Endothelial cell of umbilical vein (primary cell): ENCODE measurements around the gene RAB11FIP3. TPM values are rescaled to one million over a fixed set of nuclear protein-coding genes. Genes with fewer than 3 reads are reported as not detected.

ENCODE experiments used
- BruUV-seq: library from RNA; stranded (reverse); fragments of 400-500 nt; replicated peaks from 2 replicates; lab custom pipeline; 2021; lab: Mats Ljungman, UMichigan
- CTCF ChIA-PET: fragments of 300-600, 350-600 bp; sonication (Branson Sonifier 250); formaldehyde crosslinking; loops from one replicate; lab custom pipeline; 2021; ENCODE audit warnings: antibody characterized with exemption, inconsistent platforms; lab: Charles Lee
- POLR2A ChIA-PET: fragments of 300-600, 350-600 bp; sonication (Branson Sonifier 250); formaldehyde crosslinking; loops from one replicate; lab custom pipeline; 2021; ENCODE audit warnings: antibody characterized with exemption, inconsistent platforms; lab: Charles Lee
- DNase-seq: peaks from one replicate; pipeline ENCODE4 v3.0.0-alpha.2; 2011; ENCODE audit warnings: low read depth, low spot score
- FAIRE-seq: peaks from 2 replicates; lab custom pipeline; 2011; peaks lifted over from hg19 to GRCh38; lab: Jason Lieb, UNC
- H2AFZ ChIP-seq: 2 replicates; pipeline ENCODE4 v1.6.0; 2012; ENCODE audit warnings: low read depth, low read length, control low read depth, inconsistent platforms
- H3K27ac ChIP-seq: 2 replicates; pipeline ENCODE4 v1.5.1; 2011; ENCODE audit warnings: low read depth, mild to moderate bottlenecking, control low read depth, low read length, moderate library complexity; ENCODE audit not compliant: insufficient read depth
- H3K27me3 ChIP-seq, 2 experiments: 2 replicates each; pipeline versions ENCODE4 v1.6.0 to v1.6.1; 2011; ENCODE audit warnings: low read length in 2 of 2, mixed read lengths in 1 of 2; ENCODE audit not compliant: control insufficient read depth in 2 of 2, insufficient read depth in 2 of 2
- H3K36me3 ChIP-seq, 2 experiments: 2 replicates in 1 of 2; 3 replicates in 1 of 2; pipeline ENCODE4 v1.5.1; 2011; ENCODE audit warnings: low read length in 2 of 2, mild to moderate bottlenecking in 1 of 2, moderate library complexity in 1 of 2; ENCODE audit not compliant: control insufficient read depth in 2 of 2, insufficient read depth in 2 of 2; ENCODE audit errors: extremely low read depth in 1 of 2
- H3K4me1 ChIP-seq: 3 replicates; pipeline ENCODE4 v1.5.1; 2011; ENCODE audit warnings: mild to moderate bottlenecking, low read length; ENCODE audit not compliant: control insufficient read depth, insufficient read depth; ENCODE audit errors: extremely low read depth
- H3K4me2 ChIP-seq: 2 replicates; pipeline ENCODE4 v1.6.1; 2011; ENCODE audit warnings: low read length, control low read depth, mixed read lengths; ENCODE audit not compliant: insufficient read depth
- H3K4me3 ChIP-seq, 3 experiments: fragments of 200-600 bp in 1 of 3; sonication (generic), shearing (Covaris generic) in 1 of 3; replicated peaks in 1 of 3; 2 replicates each; pipeline ENCODE4 v1.5.1; 2011 to 2016; ENCODE audit warnings: control low read depth in 3 of 3, low read length in 3 of 3, mild to moderate bottlenecking in 2 of 3, inconsistent platforms in 1 of 3, low read depth in 1 of 3, moderate library complexity in 1 of 3; ENCODE audit not compliant: insufficient read depth in 1 of 3
- H3K79me2 ChIP-seq: 2 replicates; pipeline ENCODE4 v1.6.0; 2012; ENCODE audit warnings: low read length, inconsistent platforms; ENCODE audit not compliant: control insufficient read depth, insufficient read depth
- H3K9ac ChIP-seq: replicated peaks from 2 replicates; pipeline ENCODE3; 2011; ENCODE audit warnings: low read length, control low read depth; ENCODE audit not compliant: insufficient read depth; ENCODE audit errors: extremely low read depth
- H3K9me1 ChIP-seq: replicated peaks from 3 replicates; pipeline ENCODE4 v1.6.0; 2011; ENCODE audit warnings: mild to moderate bottlenecking, low read length; ENCODE audit not compliant: control insufficient read depth, insufficient read depth; ENCODE audit errors: extremely low read depth
- H3K9me3 ChIP-seq: replicated peaks from 2 replicates; pipeline ENCODE4 v1.5.1; 2012; ENCODE audit warnings: low read length, inconsistent platforms; ENCODE audit not compliant: control insufficient read depth, insufficient read depth
- H4K20me1 ChIP-seq: replicated peaks from 2 replicates; pipeline ENCODE3; 2011; ENCODE audit warnings: mild to moderate bottlenecking, low read length; ENCODE audit not compliant: control insufficient read depth, insufficient read depth; ENCODE audit errors: extremely low read depth
- EZH2 ChIP-seq: IDR thresholded peaks from 2 replicates; pipeline ENCODE4 v1.6.1; 2012; ENCODE audit warnings: borderline replicate concordance, low read depth, mild to moderate bottlenecking, moderate library complexity, low read length, inconsistent platforms; ENCODE audit not compliant: severe bottlenecking
- FOS ChIP-seq: IDR thresholded peaks from 2 replicates; pipeline ENCODE4 v1.6.1; 2011; ENCODE audit warnings: mild to moderate bottlenecking, low read length, moderate library complexity, borderline replicate concordance; ENCODE audit not compliant: insufficient read depth
- GATA2 ChIP-seq: IDR thresholded peaks from 2 replicates; pipeline ENCODE4 v1.7.0; 2011; ENCODE audit warnings: low read depth, mild to moderate bottlenecking, moderate library complexity, mixed read lengths, low read length; ENCODE audit not compliant: insufficient read length, insufficient read depth
- JUN ChIP-seq: IDR thresholded peaks from 2 replicates; pipeline ENCODE4 v1.6.1; 2011; ENCODE audit warnings: borderline replicate concordance, low read depth; ENCODE audit not compliant: insufficient read length, insufficient read depth
- MYC ChIP-seq: IDR thresholded peaks from one replicate; pipeline ENCODE4 v1.6.1; 2011; ENCODE audit warnings: mild to moderate bottlenecking, low read depth, low read length
- POLR2A ChIP-seq: IDR thresholded peaks from 2 replicates; pipeline ENCODE4 v1.6.1; 2012; ENCODE audit warnings: low read depth, mild to moderate bottlenecking, control low read depth, low read length
- POLR2AphosphoS5 ChIP-seq: IDR thresholded peaks from 2 replicates; pipeline ENCODE4 v1.6.1; 2012; ENCODE audit warnings: low read depth, mild to moderate bottlenecking, control low read depth, low read length, moderate library complexity; ENCODE audit not compliant: insufficient read depth
- dilution Hi-C: fragments of 300-500 bp; cut with MboI; formaldehyde crosslinking; loops from one replicate; pipeline ENCODE4 v1.15.0; 2019; ENCODE audit warnings: low sequenced_read_pairs; ENCODE audit not compliant: extremely low pct_ligation_motif_present
- intact Hi-C: fragments of 100-400 bp; cut with micrococcal nuclease; formaldehyde crosslinking; loops from one replicate; pipeline ENCODE4 v1.10.0; 2022
- polyA plus RNA-seq, 4 experiments: library from polyadenylated mRNA; depleted of rRNA in 3 of 4; stranded (reverse) in 3 of 4; unstranded in 1 of 4; fragments of >200 nt; gene quantifications; 2 replicates each; pipeline versions ENCODE4 v1.2.1 to v1.2.3, GENCODE V29; 2011 to 2012; ENCODE audit warnings: missing spikeins in 1 of 4
- total RNA-seq: library from RNA; stranded (reverse); gene quantifications from 2 replicates; pipeline ENCODE4 v1.2.3, GENCODE V29; 2021
- TF ChIP-seq, protein P1 (sequence below), 2 donors: IDR thresholded peaks; 1 replicate in 1 of 2; 2 replicates in 1 of 2; pipeline ENCODE4 v1.5.1; 2011; ENCODE audit warnings: low read length in 2 of 2, mild to moderate bottlenecking in 2 of 2, moderate library complexity in 2 of 2, control low read depth in 1 of 2, inconsistent platforms in 1 of 2, low read depth in 1 of 2; ENCODE audit not compliant: insufficient read depth in 1 of 2; ENCODE audit errors: extremely low read depth in 1 of 2
- TF ChIP-seq, protein P2 (sequence below): IDR thresholded peaks from 2 replicates; pipeline ENCODE4 v1.6.1; 2011; ENCODE audit not compliant: insufficient read depth, insufficient read length

RAB11FIP3 gene
- total and polyA plus RNA-seq, 2 donors (not counting 3 experiments of a cell fraction or from before 2014, with no cell fraction given), result 20.5 to 75.9 TPM

DNA sequence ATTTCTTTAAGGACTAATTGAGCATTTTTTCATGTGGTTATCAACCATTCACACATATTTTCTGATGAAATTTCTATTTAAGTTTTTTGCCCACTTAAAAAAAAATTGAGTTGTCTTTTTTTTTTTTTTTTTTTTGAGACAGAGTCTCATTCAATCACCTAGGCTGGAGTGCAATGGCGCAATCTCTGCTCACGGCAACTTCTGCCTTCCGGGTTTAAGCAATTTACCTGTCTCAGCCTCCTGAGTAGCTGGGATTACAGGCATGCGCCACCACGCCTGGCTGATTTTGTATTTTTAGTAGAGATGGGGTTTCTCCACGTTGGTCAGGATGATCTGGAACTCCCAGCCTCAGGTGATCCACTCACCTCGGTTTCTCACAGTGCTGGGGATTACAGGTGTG lies 34.3 kb downstream of the RAB11FIP3 start:
- FAIRE-seq, result no peak
- dilution Hi-C loops, result no loop called here
- CTCF ChIA-PET, result no interaction called here
- Histone ChIP-seq H4K20me1 (no peaks in the 10 kb centered on the region), H3K9ac (no peak overlapping the region), H3K4me3 (no peak overlapping the region), H3K9me3 (no peaks in the 10 kb centered on the region), H3K4me1 (peaks cover 20% of the 10 kb centered on the region), H3K27me3 (no peaks in the 10 kb centered on the region), H3K36me3 (no peaks in the 10 kb centered on the region), H3K9me1 (no peaks in the 10 kb centered on the region), H3K4me2 (no peak overlapping the region), H3K79me2 (peaks cover 20% of the 10 kb centered on the region), H2AFZ (no peak overlapping the region), H3K27ac (no peak overlapping the region)
- DNase-seq, result no peak
- POLR2A ChIA-PET, result no interaction called here
- intact Hi-C loops, result no loop called here
- BruUV-seq, result no TSS peak
- TF ChIP-seq JUN (no peak), POLR2A (no peak), POLR2AphosphoS5 (no peak), MYC (no peak), EZH2 (no peak), FOS (no peak), GATA2 (no peak)
- TF ChIP-seq, protein P1, sequence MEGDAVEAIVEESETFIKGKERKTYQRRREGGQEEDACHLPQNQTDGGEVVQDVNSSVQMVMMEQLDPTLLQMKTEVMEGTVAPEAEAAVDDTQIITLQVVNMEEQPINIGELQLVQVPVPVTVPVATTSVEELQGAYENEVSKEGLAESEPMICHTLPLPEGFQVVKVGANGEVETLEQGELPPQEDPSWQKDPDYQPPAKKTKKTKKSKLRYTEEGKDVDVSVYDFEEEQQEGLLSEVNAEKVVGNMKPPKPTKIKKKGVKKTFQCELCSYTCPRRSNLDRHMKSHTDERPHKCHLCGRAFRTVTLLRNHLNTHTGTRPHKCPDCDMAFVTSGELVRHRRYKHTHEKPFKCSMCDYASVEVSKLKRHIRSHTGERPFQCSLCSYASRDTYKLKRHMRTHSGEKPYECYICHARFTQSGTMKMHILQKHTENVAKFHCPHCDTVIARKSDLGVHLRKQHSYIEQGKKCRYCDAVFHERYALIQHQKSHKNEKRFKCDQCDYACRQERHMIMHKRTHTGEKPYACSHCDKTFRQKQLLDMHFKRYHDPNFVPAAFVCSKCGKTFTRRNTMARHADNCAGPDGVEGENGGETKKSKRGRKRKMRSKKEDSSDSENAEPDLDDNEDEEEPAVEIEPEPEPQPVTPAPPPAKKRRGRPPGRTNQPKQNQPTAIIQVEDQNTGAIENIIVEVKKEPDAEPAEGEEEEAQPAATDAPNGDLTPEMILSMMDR (IDR thresholded peaks at IDR 0.05; ENCODE audit: extremely low read depth in 1 of 2, insufficient read depth in 1 of 2, low read depth in 1 of 2, low read length in 2 of 2), result no peak
- TF ChIP-seq, protein P2, sequence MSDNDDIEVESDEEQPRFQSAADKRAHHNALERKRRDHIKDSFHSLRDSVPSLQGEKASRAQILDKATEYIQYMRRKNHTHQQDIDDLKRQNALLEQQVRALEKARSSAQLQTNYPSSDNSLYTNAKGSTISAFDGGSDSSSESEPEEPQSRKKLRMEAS, result no peak
